ENCODE results near the gene RCHY1. TPM values are rescaled to one million over a fixed set of nuclear protein-coding genes. Genes with fewer than 3 reads are reported as not detected.
"Not testable (repeated sequence)": the region's sequence is repeated elsewhere in the genome, so short reads cannot be mapped to it uniquely, and the experiment has no call there.

The RCHY1 gene
- total RNA-seq, 2 experiments from 2014 or later, result 33.6 to 37.0 TPM

GRCh38 chr4:75512386-75513211 is 1.6 kb downstream of the RCHY1 start:
- Mint-ChIP-seq H3K27ac (no peak overlapping the region), H3K9me3 (no peaks in the 10 kb centered on the region), H3K4me3 (no peak overlapping the region), H3K4me1 (ENCODE audit: low read depth) (peaks cover 28% of the 10 kb centered on the region), H3K36me3 (ENCODE audit: low read depth) (peaks cover 59% of the 10 kb centered on the region), H3K27me3 (no peaks in the 10 kb centered on the region)
- Histone ChIP-seq H3K27ac (ENCODE audit: low read depth in 1 of 2, low read length in 2 of 2) (peak overlapping the region in 1 of 2 donors; percentile 97), H3K36me3 (ENCODE audit: insufficient read depth, low read length) (peaks cover 26% of the 10 kb centered on the region), H3K27me3 (ENCODE audit: control insufficient read depth in 1 of 2, insufficient read depth in 2 of 2, low read length in 2 of 2) (no peaks in the 10 kb centered on the region), H3K9me3 (ENCODE audit: control insufficient read depth in 1 of 2, insufficient read depth in 1 of 2, low read length in 2 of 2) (no peaks in the 10 kb centered on the region), H3K4me3 (ENCODE audit: low read length) (peak overlapping the region; percentile 77), H3K4me1 (ENCODE audit: insufficient read depth, low read length) (peaks cover 21% of the 10 kb centered on the region)
- CTCF ChIA-PET, result interaction anchor here (1.7 to 2.7 kb wide), 2 partner anchors 16 to 212 kb away, joined by 3 to 8 read pairs; partner anchors contain the start of gene USO1
- TF ChIP-seq CTCF (IDR thresholded peaks at IDR 0.05), result no peak
- no peak for ATAC-seq (ENCODE audit: poor library complexity)
- DNase-seq, result peak in 3 of 14 experiments; percentile 11 to 43 (median 15)
- intact Hi-C loops (cut with DNase I, micrococcal nuclease), result loop anchor here (5.0 to 10.0 kb wide), 6 partner anchors 162 to 1642 kb away; partner anchors contain the start of genes CCNG2 (in 1 of the 2), G3BP2 (in 1 of the 2), NAAA (in 1 of the 2) and NUP54 (in 1 of the 2)
- POLR2A ChIA-PET, result interaction anchor here (2.2 to 3.6 kb wide), 5 partner anchors 14 to 428 kb away, joined by 14 to 46 read pairs (median 22); partner anchors contain the start of genes CDKL2, G3BP2, NAAA and USO1

GRCh38 chr4:75511841-75512240 is 2.4 kb downstream of the RCHY1 start:
- H3K4me3 ChIP-seq (ENCODE audit: low read length), result peak overlapping the region; percentile 77

GRCh38 chr4:75509592-75509991 is 4.6 kb downstream of the RCHY1 start:
- POLR2A ChIA-PET; intact Hi-C loops (cut with DNase I, micrococcal nuclease): not testable (repeated sequence)

More at GRCh38 chr4:75511841-75512240, 2.4 kb downstream of the RCHY1 start:
- Mint-ChIP-seq H3K4me3 (no peak overlapping the region), H3K9me3 (no peaks in the 10 kb centered on the region), H3K4me1 (ENCODE audit: low read depth) (peaks cover 31% of the 10 kb centered on the region), H3K27me3 (no peaks in the 10 kb centered on the region), H3K27ac (no peak overlapping the region), H3K36me3 (ENCODE audit: low read depth) (peaks cover 60% of the 10 kb centered on the region)
- peaks cover 21% of the 10 kb centered on the region for H3K4me1 ChIP-seq (ENCODE audit: insufficient read depth, low read length)
- ChIA-PET CTCF (no interaction called here), POLR2A (interaction anchor here (3.6 kb wide), 1 partner anchor 429 kb away, joined by 22 read pairs; the partner anchor contains the start of gene NAAA)
- TF ChIP-seq CTCF (IDR thresholded peaks at IDR 0.05), result no peak
- peaks cover 24% of the 10 kb centered on the region for H3K36me3 ChIP-seq (ENCODE audit: insufficient read depth, low read length)
- DNase-seq (peak in 1 of 14 experiments; percentile 4), ATAC-seq (ENCODE audit: poor library complexity) (no peak)
- intact Hi-C loops (cut with DNase I, micrococcal nuclease), result loop anchor here (5.0 to 10.0 kb wide), 6 partner anchors 163 to 1643 kb away; partner anchors contain the start of genes CCNG2 (in 1 of the 2), G3BP2 (in 1 of the 2), NAAA (in 1 of the 2) and NUP54 (in 1 of the 2)
- H3K27ac ChIP-seq (ENCODE audit: low read depth in 1 of 2, low read length in 2 of 2), result peak overlapping the region in 1 of 2 donors; percentile 31
- H3K27me3 ChIP-seq (ENCODE audit: control insufficient read depth in 1 of 2, insufficient read depth in 2 of 2, low read length in 2 of 2), result no peaks in the 10 kb centered on the region
- no peaks in the 10 kb centered on the region for H3K9me3 ChIP-seq (ENCODE audit: control insufficient read depth in 1 of 2, insufficient read depth in 1 of 2, low read length in 2 of 2)

More at GRCh38 chr4:75509592-75509991, 4.6 kb downstream of the RCHY1 start:
- Mint-ChIP-seq H3K36me3 (ENCODE audit: low read depth) (peaks cover 62% of the 10 kb centered on the region), H3K27ac (peak overlapping the region; percentile 62), H3K4me1 (ENCODE audit: low read depth) (peaks cover 20% of the 10 kb centered on the region), H3K4me3 (peak overlapping the region; percentile 52)
- H3K27me3 ChIP-seq (ENCODE audit: control insufficient read depth in 1 of 2, insufficient read depth in 2 of 2, low read length in 2 of 2); H3K27ac ChIP-seq (ENCODE audit: low read depth in 1 of 2, low read length in 2 of 2); DNase-seq; H3K4me3 ChIP-seq (ENCODE audit: low read length); H3K27me3 Mint-ChIP-seq; ATAC-seq (ENCODE audit: poor library complexity); CTCF ChIA-PET; H3K9me3 ChIP-seq (ENCODE audit: control insufficient read depth in 1 of 2, insufficient read depth in 1 of 2, low read length in 2 of 2); H3K9me3 Mint-ChIP-seq: not testable (repeated sequence)
- H3K36me3 ChIP-seq (ENCODE audit: insufficient read depth, low read length), result peaks cover 35% of the 10 kb centered on the region
- peaks cover 16% of the 10 kb centered on the region for H3K4me1 ChIP-seq (ENCODE audit: insufficient read depth, low read length)

Measured in CD4-positive, alpha-beta T cell (primary cell).